PC-9 (cell line): ENCODE results near the gene BCKDK. TPM values are rescaled to one million over a fixed set of nuclear protein-coding genes. Genes with fewer than 3 reads are reported as not detected.

ENCODE experiments used
- BruUV-seq: library from RNA; stranded (reverse); fragments of 400-500 nt; replicated peaks from 2 replicates; lab custom pipeline; 2021; lab: Mats Ljungman, UMichigan
- CTCF ChIA-PET: fragments of 300-600 bp; sonication (Branson Sonifier 250); formaldehyde crosslinking; loops from one replicate; lab custom pipeline; 2022; ENCODE audit warnings: antibody characterized with exemption; lab: Charles Lee
- POLR2A ChIA-PET: fragments of 300-600 bp; sonication (Branson Sonifier 250); formaldehyde crosslinking; loops from one replicate; lab custom pipeline; 2022; ENCODE audit warnings: antibody characterized with exemption; ENCODE audit not compliant: unreplicated experiment; lab: Charles Lee
- DNase-seq, 2 experiments: peaks; one replicate each; pipeline versions ENCODE4 v3.0.0 to v3.0.0-alpha.2; 2015 to 2022; ENCODE audit warnings: mixed read lengths in 1 of 2
- H2AFZ ChIP-seq: fragments of 200-600 bp; sonication (generic); 2 replicates; pipeline ENCODE4 v1.8.1; 2017; ENCODE audit warnings: antibody characterized with exemption
- H3F3A ChIP-seq: fragments of 200-600 bp; sonication (generic); 2 replicates; pipeline ENCODE4 v1.8.1; 2017; ENCODE audit warnings: antibody characterized with exemption, mild to moderate bottlenecking, low read depth; ENCODE audit not compliant: insufficient read depth
- H3K27ac ChIP-seq: fragments of 200-600 bp; sonication (generic); 2 replicates; pipeline ENCODE4 v1.6.1; 2016; ENCODE audit warnings: mixed run types
- H3K27me3 ChIP-seq: fragments of 200-600 bp; sonication (generic); 2 replicates; pipeline ENCODE4 v1.6.1; 2016; ENCODE audit warnings: low read depth, mixed run types; ENCODE audit not compliant: insufficient read depth
- H3K36me3 ChIP-seq: fragments of 200-600 bp; sonication (generic); 2 replicates; pipeline ENCODE4 v1.6.1; 2016; ENCODE audit warnings: low read depth, mixed run types
- H3K4me1 ChIP-seq: fragments of 200-600 bp; sonication (generic); replicated peaks from 2 replicates; pipeline ENCODE4 v1.6.1; 2016; ENCODE audit warnings: mixed run types; ENCODE audit not compliant: insufficient read depth
- H3K4me2 ChIP-seq: fragments of 200-600 bp; sonication (generic); 2 replicates; pipeline ENCODE4 v1.6.1; 2017; ENCODE audit warnings: mixed run types
- H3K4me3 ChIP-seq: fragments of 200-600 bp; sonication (generic); 2 replicates; pipeline ENCODE4 v1.6.1; 2016; ENCODE audit warnings: mixed run types
- H3K79me2 ChIP-seq: fragments of 200-600 bp; sonication (generic); 2 replicates; pipeline ENCODE4 v1.6.1; 2017; ENCODE audit warnings: low read depth, mixed run types
- H3K9me2 ChIP-seq: fragments of 200-600 bp; sonication (generic); 2 replicates; pipeline ENCODE4 v1.8.1; 2017; ENCODE audit warnings: mild to moderate bottlenecking; ENCODE audit not compliant: insufficient read depth
- H3K9me3 ChIP-seq: fragments of 200-600 bp; sonication (generic); 2 replicates; pipeline ENCODE4 v1.8.1; 2016; ENCODE audit warnings: low read depth; ENCODE audit not compliant: insufficient read depth
- H4K20me1 ChIP-seq: fragments of 200-600 bp; sonication (generic); 2 replicates; pipeline ENCODE4 v1.8.1; 2017; ENCODE audit not compliant: insufficient read depth
- EZH2 ChIP-seq: fragments of 200-600 bp; sonication (generic); IDR thresholded peaks from 2 replicates; pipeline ENCODE4 v1.8.0; 2017; ENCODE audit warnings: antibody characterized with exemption, low read depth
- intact Hi-C: fragments of 100-400 bp; cut with micrococcal nuclease; formaldehyde crosslinking; loops from one replicate; pipeline ENCODE4 v1.10.0; 2022; ENCODE audit not compliant: unreplicated experiment
- total RNA-seq: library from RNA; stranded (reverse); gene quantifications from 2 replicates; pipeline ENCODE4 v1.2.3, GENCODE V29; 2021
- TF ChIP-seq, protein P1 (sequence below): fragments of 200-600 bp; sonication (generic); conservative IDR thresholded peaks from 2 replicates; pipeline ENCODE4 v1.6.1; 2017; ENCODE audit warnings: mixed run types, antibody characterized with exemption, mild to moderate bottlenecking, moderate library complexity

Gene BCKDK
- total RNA-seq, 1 experiment from 2014 or later, result 41.5 TPM

DNA sequence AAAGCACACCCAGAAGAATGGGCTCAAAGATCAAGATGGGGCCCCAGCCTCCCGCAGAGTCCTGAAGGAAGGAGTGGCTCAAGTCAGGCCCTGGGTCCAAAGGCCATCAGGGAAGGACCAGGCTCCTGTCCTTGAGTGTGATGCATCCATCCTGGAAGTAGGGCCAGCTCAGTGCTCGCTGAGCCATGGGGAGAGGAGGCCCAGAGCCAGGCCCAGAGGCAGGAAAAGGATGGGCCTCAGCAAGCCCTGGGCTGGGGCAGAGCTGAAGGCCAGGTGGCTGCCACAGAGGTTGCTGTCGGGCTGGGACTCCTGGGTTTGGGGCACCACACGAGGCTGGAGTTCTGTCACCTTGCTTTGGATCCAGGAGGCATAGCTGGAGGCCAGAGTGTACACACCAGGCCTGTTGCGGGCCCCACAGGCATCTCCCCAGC, 23.7 kb downstream of the BCKDK start:
- no peak for TF ChIP-seq EZH2
- TF ChIP-seq, protein P1, sequence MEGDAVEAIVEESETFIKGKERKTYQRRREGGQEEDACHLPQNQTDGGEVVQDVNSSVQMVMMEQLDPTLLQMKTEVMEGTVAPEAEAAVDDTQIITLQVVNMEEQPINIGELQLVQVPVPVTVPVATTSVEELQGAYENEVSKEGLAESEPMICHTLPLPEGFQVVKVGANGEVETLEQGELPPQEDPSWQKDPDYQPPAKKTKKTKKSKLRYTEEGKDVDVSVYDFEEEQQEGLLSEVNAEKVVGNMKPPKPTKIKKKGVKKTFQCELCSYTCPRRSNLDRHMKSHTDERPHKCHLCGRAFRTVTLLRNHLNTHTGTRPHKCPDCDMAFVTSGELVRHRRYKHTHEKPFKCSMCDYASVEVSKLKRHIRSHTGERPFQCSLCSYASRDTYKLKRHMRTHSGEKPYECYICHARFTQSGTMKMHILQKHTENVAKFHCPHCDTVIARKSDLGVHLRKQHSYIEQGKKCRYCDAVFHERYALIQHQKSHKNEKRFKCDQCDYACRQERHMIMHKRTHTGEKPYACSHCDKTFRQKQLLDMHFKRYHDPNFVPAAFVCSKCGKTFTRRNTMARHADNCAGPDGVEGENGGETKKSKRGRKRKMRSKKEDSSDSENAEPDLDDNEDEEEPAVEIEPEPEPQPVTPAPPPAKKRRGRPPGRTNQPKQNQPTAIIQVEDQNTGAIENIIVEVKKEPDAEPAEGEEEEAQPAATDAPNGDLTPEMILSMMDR, result no peak
- POLR2A ChIA-PET, result interaction anchor here (1.4 to 1.8 kb wide), 2 partner anchors 15 to 48 kb away, joined by 3 to 9 read pairs; partner anchors contain the start of genes FUS and KAT8

DNA sequence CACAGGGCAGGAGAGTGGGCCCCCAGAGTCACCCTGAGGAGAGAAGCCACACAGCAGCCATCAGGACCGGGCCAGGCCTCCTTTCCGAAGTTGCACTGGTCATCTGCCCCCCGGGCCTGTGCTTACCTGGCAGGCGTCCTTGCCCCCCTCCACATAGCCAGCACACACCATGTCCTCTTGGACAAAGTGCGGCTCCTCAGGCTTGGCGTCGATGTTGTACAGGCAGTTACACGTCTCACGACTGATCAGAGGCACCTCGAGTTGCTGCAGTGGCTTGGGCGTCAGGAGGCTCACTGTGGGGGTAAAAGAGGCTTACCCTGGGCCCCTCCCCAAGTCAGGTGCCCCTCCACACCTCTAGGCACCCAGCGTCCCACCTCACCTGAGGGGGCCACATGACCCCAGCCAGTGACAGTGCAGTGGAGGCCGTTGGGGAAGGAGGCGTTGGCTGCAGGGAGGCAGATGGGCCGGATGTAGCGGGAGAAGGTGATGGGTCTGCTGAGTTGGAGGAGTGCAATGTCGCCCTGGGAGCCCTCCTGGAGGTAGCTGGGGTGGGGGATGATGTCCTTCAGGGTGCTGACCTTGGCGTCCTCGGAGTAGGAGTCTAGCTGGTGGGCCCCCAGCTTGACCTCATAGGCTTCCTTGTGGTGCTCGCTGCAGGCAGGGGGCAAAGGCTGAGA, 24.3 kb downstream of the BCKDK start:
- no peaks in the 10 kb centered on the region for H3K27me3 ChIP-seq
- H3K27ac ChIP-seq, result no peak overlapping the region
- peaks cover 72% of the 10 kb centered on the region for H3K4me1 ChIP-seq
- no peaks in the 10 kb centered on the region for H4K20me1 ChIP-seq
- TF ChIP-seq, protein P1, result no peak
- no peak for TF ChIP-seq EZH2
- H3F3A ChIP-seq, result peaks cover 57% of the 10 kb centered on the region
- DNase-seq, result no peak
- intact Hi-C loops, result no loop called here
- CTCF ChIA-PET, result no interaction called here
- H3K4me3 ChIP-seq, result no peak overlapping the region
- H3K9me2 ChIP-seq, result no peaks in the 10 kb centered on the region
- H3K9me3 ChIP-seq, result no peaks in the 10 kb centered on the region
- peaks cover 12% of the 10 kb centered on the region for H3K79me2 ChIP-seq
- POLR2A ChIA-PET, result interaction anchor here (0.6 kb wide), 1 partner anchor 28 kb away, joined by 6 read pairs; no protein-coding TSS in a partner anchor
- H3K36me3 ChIP-seq, result no peaks in the 10 kb centered on the region; the same call in 1 of the 2 replicates
- no TSS peak for BruUV-seq
- H3K4me2 ChIP-seq, result no peak overlapping the region
- H2AFZ ChIP-seq, result no peak overlapping the region

More for the DNA sequence above, 23.7 kb downstream of the BCKDK start:
- H3F3A ChIP-seq, result peaks cover 63% of the 10 kb centered on the region
- H3K27ac ChIP-seq, result peak overlapping the region; percentile 91
- H3K36me3 ChIP-seq, result no peaks in the 10 kb centered on the region; the same call in 1 of the 2 replicates
- H3K9me2 ChIP-seq, result no peaks in the 10 kb centered on the region
- no TSS peak for BruUV-seq
- no peaks in the 10 kb centered on the region for H3K9me3 ChIP-seq
- no peaks in the 10 kb centered on the region for H3K27me3 ChIP-seq
- H3K4me1 ChIP-seq, result peaks cover 74% of the 10 kb centered on the region
- intact Hi-C loops, result loop anchor here (1.0 to 2.0 kb wide), 3 partner anchors 7 to 18 kb away; partner anchors contain the start of genes KAT8 and PRSS36
- H2AFZ ChIP-seq, result no peak overlapping the region
- H3K79me2 ChIP-seq, result peaks cover 12% of the 10 kb centered on the region
- DNase-seq, result no peak
- H3K4me3 ChIP-seq, result no peak overlapping the region
- CTCF ChIA-PET, result interaction anchor here (0.6 to 2.0 kb wide), 2 partner anchors 11 to 192 kb away, joined by 10 to 32 read pairs; no protein-coding TSS in a partner anchor
- H3K4me2 ChIP-seq, result peak overlapping the region; percentile 58; the same call in 1 of the 2 replicates
- H4K20me1 ChIP-seq, result no peaks in the 10 kb centered on the region

DNA sequence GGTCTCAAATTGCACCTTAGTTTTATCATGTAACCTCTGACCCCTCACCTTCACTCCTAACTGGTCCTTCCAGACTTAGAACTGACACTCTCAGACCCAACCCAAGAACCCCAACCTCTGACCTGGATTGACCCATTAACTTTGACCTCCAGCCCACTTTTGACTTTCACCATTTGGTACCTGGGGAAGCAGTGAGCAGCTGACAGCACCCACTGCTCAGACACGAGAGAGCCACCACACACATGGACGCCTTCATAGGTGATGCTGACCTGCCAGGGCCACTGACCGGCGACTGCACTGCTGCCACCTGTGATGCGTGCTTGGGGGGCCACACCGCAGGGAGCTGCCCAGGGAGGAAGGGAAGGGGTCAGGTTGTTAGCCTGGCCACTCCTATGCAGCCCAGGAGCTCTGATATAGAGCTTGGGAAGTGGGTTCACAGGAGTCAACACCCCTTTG, 24.9 kb downstream of the BCKDK start:
- no peak overlapping the region for H2AFZ ChIP-seq
- TF ChIP-seq, protein P1, result no peak
- no peak for TF ChIP-seq EZH2
- H3K36me3 ChIP-seq, result no peaks in the 10 kb centered on the region; the same call in 1 of the 2 replicates
- peaks cover 52% of the 10 kb centered on the region for H3F3A ChIP-seq
- no peaks in the 10 kb centered on the region for H3K27me3 ChIP-seq
- H3K4me2 ChIP-seq, result peak overlapping the region; percentile 75; the same call in 1 of the 2 replicates
- H3K9me3 ChIP-seq, result no peaks in the 10 kb centered on the region
- no peaks in the 10 kb centered on the region for H4K20me1 ChIP-seq
- ChIA-PET POLR2A (interaction anchor here (0.6 to 0.7 kb wide), 2 partner anchors 27 to 41 kb away, joined by 3 to 6 read pairs; no protein-coding TSS in a partner anchor), CTCF (no interaction called here)
- H3K79me2 ChIP-seq, result peaks cover 12% of the 10 kb centered on the region
- no peak overlapping the region for H3K27ac ChIP-seq
- no peak for DNase-seq
- no peak overlapping the region for H3K4me3 ChIP-seq
- H3K9me2 ChIP-seq, result no peaks in the 10 kb centered on the region
- peaks cover 72% of the 10 kb centered on the region for H3K4me1 ChIP-seq
- no TSS peak for BruUV-seq
- intact Hi-C loops, result no loop called here
